ENCODE measurements around the gene FBXW8.

DNA sequence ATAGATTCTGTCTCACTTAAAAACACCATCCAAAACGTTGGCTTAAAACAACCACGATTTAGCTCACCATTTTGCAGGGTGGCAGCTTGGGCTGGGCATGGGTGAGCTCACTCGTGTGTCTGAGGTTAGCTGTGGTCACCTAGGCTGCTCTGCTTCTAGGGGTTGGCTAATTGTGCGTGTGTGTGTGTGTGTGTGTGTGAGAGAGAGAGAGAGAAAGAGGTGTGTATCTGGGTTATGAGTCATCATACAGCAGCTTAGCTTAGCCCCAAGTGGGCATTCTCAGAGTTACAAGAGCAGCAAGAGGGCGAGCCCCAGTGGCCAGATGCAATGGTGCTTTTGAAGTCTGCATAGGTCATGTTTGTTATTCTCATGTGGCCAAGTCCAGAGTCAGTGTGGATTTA is 6.0 kb downstream of the FBXW8 start:
- TF ChIP-seq, protein P1, sequence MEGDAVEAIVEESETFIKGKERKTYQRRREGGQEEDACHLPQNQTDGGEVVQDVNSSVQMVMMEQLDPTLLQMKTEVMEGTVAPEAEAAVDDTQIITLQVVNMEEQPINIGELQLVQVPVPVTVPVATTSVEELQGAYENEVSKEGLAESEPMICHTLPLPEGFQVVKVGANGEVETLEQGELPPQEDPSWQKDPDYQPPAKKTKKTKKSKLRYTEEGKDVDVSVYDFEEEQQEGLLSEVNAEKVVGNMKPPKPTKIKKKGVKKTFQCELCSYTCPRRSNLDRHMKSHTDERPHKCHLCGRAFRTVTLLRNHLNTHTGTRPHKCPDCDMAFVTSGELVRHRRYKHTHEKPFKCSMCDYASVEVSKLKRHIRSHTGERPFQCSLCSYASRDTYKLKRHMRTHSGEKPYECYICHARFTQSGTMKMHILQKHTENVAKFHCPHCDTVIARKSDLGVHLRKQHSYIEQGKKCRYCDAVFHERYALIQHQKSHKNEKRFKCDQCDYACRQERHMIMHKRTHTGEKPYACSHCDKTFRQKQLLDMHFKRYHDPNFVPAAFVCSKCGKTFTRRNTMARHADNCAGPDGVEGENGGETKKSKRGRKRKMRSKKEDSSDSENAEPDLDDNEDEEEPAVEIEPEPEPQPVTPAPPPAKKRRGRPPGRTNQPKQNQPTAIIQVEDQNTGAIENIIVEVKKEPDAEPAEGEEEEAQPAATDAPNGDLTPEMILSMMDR (IDR thresholded peaks at IDR 0.05) = peak in 4 of 6 experiments; percentile 31 to 73 (median 44)
- peak in 1 of 2 donors; percentile 12 for TF ChIP-seq POLR2A (IDR thresholded peaks at IDR 0.05)

Measured in thyroid gland (tissue), 4 donors.